H4 (cell line): ENCODE results near the gene BRD3OS. TPM values are rescaled to one million over a fixed set of nuclear protein-coding genes. Genes with fewer than 3 reads are reported as not detected.

Experiments used
- DNase-seq: peaks from one replicate; pipeline ENCODE4 v3.0.0-alpha.2; 2015; ENCODE audit warnings: low spot score
- total RNA-seq: library from RNA; depleted of rRNA; stranded (reverse); fragments of >200 nt; shearing (Covaris generic); gene quantifications from 2 replicates; pipeline ENCODE4 v1.2.3, GENCODE V29; 2014

The BRD3OS gene
- total RNA-seq, 1 experiment from 2014 or later, result 23.1 TPM

DNA sequence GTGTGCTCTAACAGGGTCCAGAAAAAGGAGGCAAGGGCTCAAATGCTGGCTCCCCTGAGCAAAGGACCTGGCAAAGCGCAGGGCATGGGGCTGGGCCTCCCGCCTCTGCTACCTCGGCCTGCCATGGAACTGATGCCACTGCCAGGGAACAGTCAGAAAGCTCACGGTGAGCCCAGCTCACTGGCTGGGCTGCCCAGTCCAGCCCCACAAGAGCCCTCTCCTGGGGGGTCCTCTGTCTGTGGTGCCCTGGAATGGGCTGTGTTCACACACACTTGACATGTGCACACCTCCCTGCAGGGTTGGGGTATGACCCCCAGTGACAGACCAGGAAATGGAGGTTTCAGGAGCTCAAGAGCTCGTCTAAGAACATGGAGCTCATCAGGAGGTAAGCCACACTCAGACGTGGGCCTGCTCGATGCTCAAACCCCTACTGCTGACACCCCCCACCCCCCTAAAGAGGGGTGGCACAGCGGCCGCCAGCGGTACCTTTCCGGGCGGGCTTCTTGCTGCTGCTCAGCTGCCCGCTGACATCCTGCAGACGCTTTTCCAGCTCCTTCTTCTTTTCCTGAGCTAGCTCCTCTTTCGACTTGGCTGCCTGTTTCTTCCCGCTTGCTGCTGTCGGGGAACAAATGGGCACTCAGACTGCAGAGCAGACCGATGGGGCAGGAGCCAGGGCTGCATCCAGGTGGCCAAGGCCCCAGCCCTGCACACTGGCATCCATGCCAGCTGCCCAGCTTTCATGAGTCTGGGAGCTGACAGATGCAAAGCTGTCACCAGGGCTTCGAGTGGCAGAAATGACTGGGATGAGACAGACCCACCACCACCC lies 9.1 kb downstream of the BRD3OS start:
- no peak for DNase-seq

- DNase-seq, result no peak
Measured at GRCh38 chr9:134035041-134036039, 10.1 kb downstream of the BRD3OS start.

GRCh38 chr9:134036130-134036529 lies 10.8 kb downstream of the BRD3OS start:
- no peak for DNase-seq

DNA sequence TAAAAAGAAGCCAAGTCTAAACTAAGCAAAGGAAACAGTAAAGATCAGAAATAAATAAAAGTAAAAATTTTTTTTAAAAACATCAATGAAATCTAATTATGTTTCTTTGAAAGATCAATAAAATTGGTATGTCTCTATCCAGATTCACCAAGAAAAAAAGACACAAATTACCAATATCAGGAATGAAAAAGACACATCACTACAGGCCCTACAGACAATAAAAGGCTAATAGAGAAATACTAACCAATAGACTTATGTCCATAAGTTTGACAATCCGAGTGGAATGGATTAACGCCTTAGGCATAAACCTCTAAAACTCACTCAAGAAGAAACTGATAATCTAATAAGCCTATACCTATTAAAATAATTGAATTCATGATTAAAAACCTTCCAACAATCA lies 12.4 kb downstream of the BRD3OS start:
- DNase-seq, result no peak

DNA sequence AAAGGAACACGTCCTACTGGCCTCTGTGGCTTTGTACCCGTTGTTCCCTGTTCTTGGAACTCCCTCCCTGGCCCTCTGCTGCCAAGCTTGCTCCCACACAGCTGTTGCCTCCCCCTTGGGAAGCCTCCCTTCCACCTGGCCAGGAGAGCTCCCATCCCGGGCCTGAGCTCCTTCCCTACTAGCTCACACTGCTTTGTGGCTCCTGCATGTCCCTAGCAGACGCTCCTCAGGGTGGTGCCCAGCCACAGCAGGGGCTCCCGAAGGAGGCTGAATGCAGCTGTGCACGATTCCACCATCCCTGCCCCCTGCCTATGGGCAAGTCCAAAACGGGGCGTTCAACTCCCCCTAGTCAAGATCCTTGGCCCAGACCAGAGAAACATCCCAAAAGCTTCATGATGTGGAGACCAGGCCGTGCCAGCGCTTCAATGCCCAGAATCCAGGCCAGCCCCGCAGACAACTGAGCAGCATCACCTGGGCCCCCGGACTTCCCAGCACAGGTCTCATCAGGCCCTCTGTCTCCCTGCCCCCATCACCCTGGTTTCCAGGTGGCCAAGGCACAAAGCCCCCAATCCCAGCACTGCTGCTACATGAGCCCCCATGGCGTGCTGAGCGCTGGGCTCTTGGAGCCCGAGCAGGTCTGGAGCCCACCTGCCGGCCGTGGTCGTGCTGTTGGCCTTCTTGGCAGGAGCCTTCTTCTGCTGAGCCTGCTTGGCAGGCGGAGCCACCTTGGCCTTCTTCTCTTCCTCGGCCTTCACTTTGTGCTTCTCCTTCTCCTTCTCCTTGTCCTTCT lies 14.3 kb downstream of the BRD3OS start:
- no peak for DNase-seq

GRCh38 chr9:134040176-134040565 lies 14.9 kb downstream of the BRD3OS start:
- no peak for DNase-seq

DNA sequence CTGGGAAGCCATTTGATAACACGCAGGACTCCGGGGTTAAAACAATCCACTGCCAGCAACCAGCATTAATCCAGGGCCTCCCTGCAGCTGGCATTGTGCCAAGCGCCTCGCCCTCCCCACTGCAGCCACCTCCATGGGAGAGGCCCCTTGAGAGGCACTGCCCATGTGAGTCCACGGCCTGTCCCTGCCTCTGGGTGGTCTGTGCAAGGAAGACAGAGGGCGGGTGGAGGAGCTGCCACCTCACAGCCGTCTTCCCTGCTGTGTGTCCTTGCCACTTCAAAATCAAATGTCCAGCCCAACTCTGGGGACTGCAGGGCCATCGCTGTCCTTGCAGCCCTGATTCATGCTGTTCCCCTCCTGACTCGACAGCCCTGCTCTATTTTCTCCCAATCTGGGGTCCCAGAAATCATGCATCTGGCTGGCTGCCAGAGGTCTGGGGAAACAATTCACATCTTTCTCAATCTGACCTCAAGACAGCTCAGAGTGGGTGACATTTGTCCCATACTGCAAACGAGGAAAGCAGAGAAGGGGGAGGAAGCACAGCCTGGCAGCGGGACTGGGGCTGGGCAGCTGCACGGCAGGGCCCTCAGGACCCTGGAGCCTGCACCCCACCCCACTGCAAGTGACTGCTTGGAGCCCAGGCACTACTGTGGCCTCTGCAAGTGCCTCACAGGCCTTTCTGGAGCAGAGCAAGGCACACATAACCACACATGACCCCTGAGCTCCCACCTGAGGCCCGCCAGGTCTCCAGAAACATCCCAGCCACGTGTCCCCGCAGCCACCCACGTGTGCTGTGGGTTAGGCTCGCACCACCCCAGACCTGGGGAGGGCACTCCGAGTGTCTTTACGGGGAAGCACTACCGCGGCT lies 15.7 kb downstream of the BRD3OS start:
- DNase-seq, result no peak

DNA sequence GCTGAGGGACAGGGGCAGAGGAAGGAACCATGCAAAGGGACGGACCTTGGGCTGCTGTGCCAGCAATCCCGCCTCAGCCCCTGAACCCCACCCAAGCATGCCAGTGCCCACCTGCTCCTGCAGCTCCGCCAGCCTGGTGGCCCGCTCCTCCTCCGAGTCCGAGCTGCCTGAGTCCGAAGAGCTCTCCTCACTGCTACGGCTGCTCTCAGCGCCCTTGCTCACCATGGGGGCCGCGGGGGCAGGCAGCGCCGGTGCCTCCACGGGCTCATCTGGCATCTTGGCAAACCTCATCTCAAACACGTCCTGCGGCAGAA lies 16.3 kb downstream of the BRD3OS start:
- no peak for DNase-seq

GRCh38 chr9:134043531-134043988 lies 18.3 kb downstream of the BRD3OS start:
- no peak for DNase-seq

DNA sequence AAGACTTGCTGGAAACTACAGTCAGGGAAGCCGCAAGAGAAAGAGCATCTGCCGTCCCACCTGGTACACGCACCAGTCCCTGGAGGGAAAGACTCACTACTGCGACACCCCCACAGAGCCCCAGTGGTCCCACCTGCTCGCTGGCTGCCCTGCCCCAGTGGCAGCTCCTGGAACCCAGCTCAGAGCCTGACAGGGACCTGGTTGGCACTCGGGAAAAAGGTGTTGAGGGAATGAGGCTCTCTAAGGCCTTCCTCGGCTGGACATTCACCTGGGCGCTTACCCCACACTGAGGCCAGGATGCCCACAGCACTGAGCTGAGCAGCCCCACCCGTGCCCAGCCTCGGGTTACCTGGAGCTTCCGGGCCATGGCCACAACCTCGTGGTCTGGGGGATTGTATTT lies 19.7 kb downstream of the BRD3OS start:
- DNase-seq, result no peak

DNA sequence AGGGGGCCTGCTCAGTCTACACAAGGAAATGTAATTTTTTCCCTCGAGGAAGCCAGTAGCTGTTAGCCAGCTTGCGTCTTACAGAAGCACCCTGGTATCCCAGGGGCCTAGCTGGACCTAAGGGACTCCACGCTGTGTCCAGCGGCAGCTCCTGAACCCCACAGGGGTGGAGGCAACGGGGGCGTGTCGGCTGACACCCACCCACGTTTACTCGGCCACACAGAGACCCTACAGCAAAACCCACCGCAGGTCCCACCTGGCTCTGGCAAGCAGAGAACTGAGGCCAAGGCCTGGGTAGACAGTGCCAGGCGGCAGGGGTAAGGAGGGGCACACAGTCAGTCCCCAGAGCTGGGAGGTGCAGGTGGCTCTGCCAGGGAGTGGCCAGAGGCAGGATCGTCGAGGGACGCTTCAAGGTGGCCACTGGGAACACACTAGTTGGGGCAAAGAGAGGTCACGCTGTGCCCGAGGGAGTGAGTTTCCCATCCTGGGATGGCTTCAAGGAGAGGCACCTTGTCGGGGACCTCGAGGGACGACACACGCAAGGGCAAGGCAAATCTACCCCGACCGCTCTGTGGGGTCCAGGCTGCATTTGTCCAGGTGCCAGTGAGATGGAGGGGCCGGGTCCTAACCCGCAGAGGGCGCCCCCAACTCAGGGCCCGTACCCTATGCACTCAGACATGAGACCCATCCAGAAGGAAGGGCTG lies 20.7 kb downstream of the BRD3OS start:
- DNase-seq, result no peak

- no peak for DNase-seq
Measured at GRCh38 chr9:134046894-134047681, 21.8 kb downstream of the BRD3OS start.

DNA sequence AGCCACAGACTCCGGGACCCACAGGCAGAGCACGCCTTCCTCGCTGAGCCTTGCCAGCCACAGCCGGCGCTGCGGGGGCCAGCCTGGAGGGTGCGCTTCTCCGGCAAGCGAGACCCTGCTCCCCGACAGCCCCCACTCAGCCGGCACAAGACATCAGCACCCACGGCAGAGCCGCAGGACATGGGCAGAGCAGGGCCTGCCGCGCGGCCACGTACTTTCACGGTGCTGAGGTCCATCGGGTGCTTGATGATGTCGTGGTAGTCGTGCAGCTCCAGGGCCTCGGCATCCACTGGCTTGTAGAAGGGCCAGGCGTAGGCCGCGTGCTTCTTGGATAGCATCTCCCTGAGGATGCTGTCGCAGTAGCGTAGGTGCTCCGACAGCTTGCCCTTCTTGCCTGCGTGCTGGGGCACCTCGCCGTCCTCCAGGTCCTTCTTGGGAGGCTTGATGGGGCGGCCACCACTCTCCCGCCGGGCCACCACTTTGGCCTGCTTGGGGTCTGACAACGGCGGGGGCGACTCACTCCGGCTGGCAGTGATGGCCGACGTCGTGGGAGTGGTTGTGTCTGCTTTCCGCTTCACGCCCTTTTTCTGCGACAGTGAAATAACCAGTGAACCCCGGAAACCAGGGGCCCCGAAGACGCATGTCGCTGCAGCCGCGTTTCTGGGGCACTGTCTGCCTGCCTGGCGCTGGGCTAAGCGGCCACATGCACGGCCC lies 22.7 kb downstream of the BRD3OS start:
- no peak for DNase-seq

DNA sequence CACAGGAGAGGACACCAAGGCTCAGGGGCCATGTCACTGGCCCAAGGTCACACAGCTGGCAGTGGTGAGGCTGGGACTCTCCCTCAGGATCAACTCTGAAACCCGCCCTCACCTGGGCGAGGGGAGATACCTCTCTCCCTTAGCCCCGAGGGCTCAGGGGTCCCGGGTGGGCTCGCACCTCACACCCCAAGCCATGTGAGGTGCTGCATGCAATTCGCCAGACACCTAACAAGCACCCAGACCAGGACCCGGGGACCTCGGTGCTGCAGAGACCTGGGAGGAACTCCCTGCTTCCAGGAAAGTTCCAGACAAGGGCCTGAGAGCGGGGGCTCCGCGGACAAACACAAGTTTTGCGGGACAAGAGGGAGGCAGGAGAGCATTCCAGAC lies 23.3 kb downstream of the BRD3OS start:
- DNase-seq, result no peak

DNA sequence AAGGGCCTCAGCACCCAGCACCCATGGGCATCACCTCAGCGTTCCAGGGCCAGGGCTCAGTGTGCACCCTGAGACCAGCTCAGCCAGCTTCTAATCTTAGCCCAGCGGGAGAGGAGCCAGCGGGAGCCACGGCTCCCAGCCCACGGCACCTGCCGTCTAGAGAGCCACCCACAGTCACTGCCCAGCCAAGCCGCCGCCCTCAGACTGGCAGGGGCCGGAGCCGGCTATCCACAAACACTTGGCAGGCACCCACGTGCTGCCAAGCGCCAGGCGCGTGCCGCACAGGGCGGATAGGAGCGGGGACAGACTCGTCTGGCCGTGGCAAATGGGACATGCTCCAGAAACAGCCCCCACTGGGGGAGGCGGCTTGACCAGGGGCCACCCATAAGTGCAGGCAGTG lies 24.0 kb downstream of the BRD3OS start:
- DNase-seq, result no peak

GRCh38 chr9:134049772-134050588 lies 24.7 kb downstream of the BRD3OS start:
- no peak for DNase-seq

DNA sequence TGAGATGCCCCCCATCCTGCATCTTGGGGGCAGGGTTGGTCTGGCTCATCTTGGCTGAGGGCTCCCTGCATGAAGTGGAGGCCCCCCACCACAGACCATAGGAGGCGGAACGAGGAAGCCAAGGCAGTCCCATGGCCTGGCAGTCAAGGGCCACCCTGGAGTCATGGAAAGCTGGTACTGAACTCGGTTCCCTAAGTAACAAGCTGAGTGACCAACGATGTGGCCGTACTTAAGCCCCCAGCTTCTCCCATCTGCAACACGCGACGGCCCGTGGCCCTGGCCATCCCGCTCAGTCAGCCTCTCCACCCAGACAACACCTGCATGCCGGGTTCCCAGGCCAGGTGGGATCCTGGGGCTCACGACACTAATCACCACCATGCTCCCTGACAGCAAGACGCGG lies 25.4 kb downstream of the BRD3OS start:
- DNase-seq, result no peak

DNA sequence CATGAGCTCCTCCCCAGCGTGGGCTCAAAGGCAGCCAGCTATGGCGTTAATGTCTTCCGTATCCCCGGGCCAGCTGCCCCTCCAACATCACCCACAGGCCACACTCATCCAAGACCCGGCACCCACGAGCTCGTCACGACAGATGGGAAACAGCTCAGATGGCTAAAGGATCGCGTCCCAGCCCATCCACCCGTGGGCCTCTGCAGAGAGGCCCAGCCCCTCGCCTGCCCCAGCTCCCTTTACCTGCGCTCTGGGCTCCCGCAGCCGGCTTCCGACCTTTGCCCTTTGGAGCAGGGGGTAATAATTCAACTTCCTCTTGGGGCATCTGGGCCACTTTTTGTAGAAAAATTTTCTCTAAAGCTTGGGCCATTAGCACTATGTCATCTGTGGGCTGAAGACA lies 26.0 kb downstream of the BRD3OS start:
- DNase-seq, result no peak
